ENCODE data around the gene PTTG1IP. TPM values are rescaled to one million over a fixed set of nuclear protein-coding genes. Genes with fewer than 3 reads are reported as not detected.

PTTG1IP gene
- total RNA-seq, 4 donors from 2014 or later: 217 to 419 (median 313) TPM

DNA sequence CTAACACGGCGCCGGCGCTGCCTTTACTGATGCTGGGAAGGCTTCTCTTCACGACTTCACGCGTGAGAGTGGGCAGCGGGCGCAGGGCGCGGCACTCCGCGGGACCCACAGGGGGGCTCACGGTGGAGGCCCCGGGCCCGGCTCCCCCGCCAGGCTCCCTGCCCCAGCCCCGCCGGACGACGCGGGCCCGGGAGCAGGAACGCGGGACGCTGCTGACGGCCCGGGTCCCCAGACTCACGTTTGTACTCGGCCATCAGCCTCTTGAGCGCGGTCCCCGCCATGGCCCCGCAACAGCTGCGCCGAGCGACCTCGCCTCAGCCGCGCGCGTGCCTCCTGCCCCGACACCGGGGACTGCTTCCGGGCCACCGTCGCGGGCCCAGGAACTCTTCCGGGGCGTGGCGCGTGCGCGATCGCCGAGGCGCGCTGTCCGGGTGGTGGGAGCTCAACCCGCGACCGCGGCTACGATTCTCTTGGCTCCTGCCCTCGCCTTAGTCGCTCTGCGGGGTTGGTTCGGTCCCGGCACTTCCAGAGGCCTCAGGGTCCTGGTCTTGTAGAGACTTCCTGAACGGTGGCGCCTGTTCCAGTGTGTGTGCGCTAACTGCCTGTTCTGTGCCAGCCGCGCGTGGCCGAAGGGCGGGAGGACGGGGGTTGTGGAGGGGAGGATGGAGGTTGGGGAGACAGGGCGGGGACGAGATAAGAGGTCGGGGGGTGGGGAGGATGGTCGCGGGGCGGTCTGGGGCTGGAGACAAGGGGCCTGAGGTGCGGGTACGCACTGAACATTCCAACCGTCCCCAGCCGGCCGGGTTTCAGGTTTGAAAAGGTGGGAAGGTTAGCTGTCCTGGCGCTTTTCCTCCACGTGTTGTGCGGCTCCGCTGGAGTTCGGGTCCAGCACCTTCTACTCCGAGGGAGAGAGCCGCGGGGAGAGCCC, 71.8 kb downstream of the PTTG1IP start, which contains the start of gene UBE2G2:
UBE2G2 (minus strand) TSS at position 353 of the 928 bp plus-strand sequence; CDS start at position 281, 72 bp downstream.
- Histone ChIP-seq H3K27me3 (no peaks in the 10 kb centered on the region), H3K9me3 (no peaks in the 10 kb centered on the region), H3K36me3 (peaks cover 0 to 34% of the 10 kb centered on the region in 2 donors), H3K4me3 (peak within 1 kb of the TSS; percentile 96 to 98), H3K4me1 (peaks cover 4 to 40% (median 21%) of the 10 kb centered on the region in 3 donors), H3K27ac (peak within 1 kb of the TSS; percentile 49 to 85 (median 82))
- WGBS, 2 donors (ENCODE audit: low coverage in 1 of 2): 0 to 1% methylated on average over 4 to 11 of the region's 97 CpGs
- no peak for TF ChIP-seq EP300 (IDR thresholded peaks at IDR 0.05)
- peak; percentile 72 to 74 for TF ChIP-seq POLR2A (IDR thresholded peaks at IDR 0.05)
- TF ChIP-seq POLR2AphosphoS5 (IDR thresholded peaks at IDR 0.05): peak; percentile 86
- peak; percentile 95 for ATAC-seq

DNA sequence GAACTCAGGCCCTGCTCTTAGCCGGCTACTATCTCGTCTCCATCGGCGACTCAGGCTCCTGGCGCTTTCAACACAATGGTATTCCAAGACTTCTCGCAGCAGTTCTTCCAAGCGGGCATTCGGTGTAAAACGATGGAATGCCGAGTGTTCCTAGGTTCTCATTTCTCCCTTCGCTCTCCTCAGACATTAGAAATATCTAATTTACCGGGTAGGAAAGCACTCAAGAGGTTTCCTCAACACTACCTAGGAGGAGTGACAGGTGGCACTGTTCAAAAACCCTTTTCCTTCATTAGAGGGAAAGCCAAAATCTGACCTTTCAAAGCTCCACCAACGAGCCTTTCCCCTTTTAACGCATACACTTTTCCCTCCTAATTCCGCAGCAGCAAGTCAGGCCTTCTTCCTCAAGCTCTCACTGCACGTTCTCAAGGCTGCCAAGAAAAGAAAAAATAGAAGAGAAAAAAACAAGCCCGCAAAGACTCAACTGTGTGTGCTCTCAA, 72.5 kb downstream of the PTTG1IP start:
- no peak for TF ChIP-seq EP300 (IDR thresholded peaks at IDR 0.05)
- TF ChIP-seq, protein P1, sequence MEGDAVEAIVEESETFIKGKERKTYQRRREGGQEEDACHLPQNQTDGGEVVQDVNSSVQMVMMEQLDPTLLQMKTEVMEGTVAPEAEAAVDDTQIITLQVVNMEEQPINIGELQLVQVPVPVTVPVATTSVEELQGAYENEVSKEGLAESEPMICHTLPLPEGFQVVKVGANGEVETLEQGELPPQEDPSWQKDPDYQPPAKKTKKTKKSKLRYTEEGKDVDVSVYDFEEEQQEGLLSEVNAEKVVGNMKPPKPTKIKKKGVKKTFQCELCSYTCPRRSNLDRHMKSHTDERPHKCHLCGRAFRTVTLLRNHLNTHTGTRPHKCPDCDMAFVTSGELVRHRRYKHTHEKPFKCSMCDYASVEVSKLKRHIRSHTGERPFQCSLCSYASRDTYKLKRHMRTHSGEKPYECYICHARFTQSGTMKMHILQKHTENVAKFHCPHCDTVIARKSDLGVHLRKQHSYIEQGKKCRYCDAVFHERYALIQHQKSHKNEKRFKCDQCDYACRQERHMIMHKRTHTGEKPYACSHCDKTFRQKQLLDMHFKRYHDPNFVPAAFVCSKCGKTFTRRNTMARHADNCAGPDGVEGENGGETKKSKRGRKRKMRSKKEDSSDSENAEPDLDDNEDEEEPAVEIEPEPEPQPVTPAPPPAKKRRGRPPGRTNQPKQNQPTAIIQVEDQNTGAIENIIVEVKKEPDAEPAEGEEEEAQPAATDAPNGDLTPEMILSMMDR (IDR thresholded peaks at IDR 0.05): no peak
- no peak for TF ChIP-seq POLR2AphosphoS5 (IDR thresholded peaks at IDR 0.05)
- TF ChIP-seq POLR2A (IDR thresholded peaks at IDR 0.05): no peak
- H3K27me3 ChIP-seq: no peaks in the 10 kb centered on the region
- WGBS, 2 donors (ENCODE audit: low coverage in 1 of 2): 0 to 2% methylated on average over 12 of the region's 17 CpGs
- peak overlapping the region; percentile 49 to 85 (median 82) for H3K27ac ChIP-seq
- H3K36me3 ChIP-seq: peaks cover 0 to 27% of the 10 kb centered on the region in 2 donors
- H3K4me1 ChIP-seq: peaks cover 4 to 43% (median 21%) of the 10 kb centered on the region in 3 donors
- no peaks in the 10 kb centered on the region for H3K9me3 ChIP-seq
- H3K4me3 ChIP-seq: peak overlapping the region; percentile 96 to 98
- no peak for ATAC-seq

DNA sequence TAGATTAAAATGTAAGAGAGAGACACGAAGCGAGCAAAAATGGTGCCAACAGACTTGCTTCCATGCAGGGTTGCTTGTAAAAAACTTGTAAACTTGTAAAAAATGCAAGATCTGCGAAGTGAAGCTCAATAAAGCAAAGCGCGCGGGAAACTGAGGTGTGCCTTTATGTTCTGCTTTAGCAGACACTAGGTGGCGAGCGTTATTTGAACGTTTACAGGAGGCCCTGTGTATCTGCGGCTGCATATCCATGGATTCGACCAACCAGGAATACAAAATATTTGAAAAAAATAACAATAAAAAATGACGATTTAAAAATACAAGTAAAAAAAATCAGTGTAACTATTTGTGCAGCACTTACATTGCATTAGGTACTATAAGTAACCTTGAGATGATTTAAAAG, 73.4 kb downstream of the PTTG1IP start:
- Histone ChIP-seq H3K9me3 (no peaks in the 10 kb centered on the region), H3K27ac (no peak overlapping the region), H3K4me3 (peak overlapping the region in 1 of 2 donors; percentile 98), H3K36me3 (peaks cover 0 to 18% of the 10 kb centered on the region in 2 donors), H3K4me1 (peaks cover 4 to 50% (median 21%) of the 10 kb centered on the region in 3 donors), H3K27me3 (no peaks in the 10 kb centered on the region)
- WGBS, 2 donors (ENCODE audit: low coverage in 1 of 2): 27 to 39% methylated on average over 11 to 12 of the region's 12 CpGs
- no peak for TF ChIP-seq POLR2AphosphoS5 (IDR thresholded peaks at IDR 0.05)
- TF ChIP-seq, protein P1 (IDR thresholded peaks at IDR 0.05): peak in 3 of 4 experiments; percentile 34 to 55 (median 41)
- no peak for TF ChIP-seq EP300 (IDR thresholded peaks at IDR 0.05)
- no peak for TF ChIP-seq POLR2A (IDR thresholded peaks at IDR 0.05)
- ATAC-seq: no peak

DNA sequence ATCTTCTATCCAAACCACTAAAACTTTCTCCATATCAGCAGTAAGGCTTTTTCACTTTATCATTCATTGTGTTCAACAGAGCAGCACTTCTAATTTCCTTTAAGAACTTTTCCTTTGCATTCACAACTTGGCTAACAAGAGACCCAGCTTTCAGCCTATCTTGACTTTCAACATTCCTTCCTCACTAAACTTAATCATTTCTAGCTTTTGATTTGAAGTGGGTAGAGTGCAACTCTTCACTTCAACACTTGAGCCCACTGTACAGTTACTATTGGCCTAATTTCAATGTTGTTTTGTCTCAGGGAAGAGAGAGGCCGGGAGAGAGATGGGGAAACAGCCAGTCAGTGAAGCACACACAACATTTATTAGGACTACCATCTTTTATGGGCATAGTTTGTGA, 73.8 kb downstream of the PTTG1IP start:
- Histone ChIP-seq H3K4me3 (no peak overlapping the region), H3K27ac (no peak overlapping the region), H3K27me3 (no peaks in the 10 kb centered on the region), H3K36me3 (peaks cover 0 to 13% of the 10 kb centered on the region in 2 donors), H3K9me3 (no peaks in the 10 kb centered on the region), H3K4me1 (peaks cover 4 to 50% (median 21%) of the 10 kb centered on the region in 3 donors)
- no CpG with 5 or more reads among the region's 1 CpG for WGBS, 2 donors (ENCODE audit: low coverage in 1 of 2)
- no peak for ATAC-seq
- TF ChIP-seq, protein P1 (IDR thresholded peaks at IDR 0.05): no peak
- TF ChIP-seq EP300 (IDR thresholded peaks at IDR 0.05) (no peak), POLR2AphosphoS5 (IDR thresholded peaks at IDR 0.05) (no peak), POLR2A (IDR thresholded peaks at IDR 0.05) (no peak)

Other genes with a start within 250 kb of the PTTG1IP start
- not detected for gene KRTAP10-9, start 246.6 kb downstream of the PTTG1IP start, total RNA-seq
- gene KRTAP10-10, start 236.3 kb downstream of the PTTG1IP start, total RNA-seq: not detected
- gene KRTAP10-11, start 227.3 kb downstream of the PTTG1IP start, total RNA-seq: not detected
- not detected for gene KRTAP12-4, start 219.0 kb downstream of the PTTG1IP start, total RNA-seq
- gene KRTAP12-3, start 215.8 kb downstream of the PTTG1IP start, total RNA-seq: not detected
- gene KRTAP12-2, start 206.8 kb downstream of the PTTG1IP start, total RNA-seq: not detected
- not detected for gene KRTAP12-1, start 191.5 kb downstream of the PTTG1IP start, total RNA-seq
- not detected for gene KRTAP10-12, start 176.5 kb downstream of the PTTG1IP start, total RNA-seq
- not detected for gene TSPEAR, start 162.1 kb downstream of the PTTG1IP start, total RNA-seq
- gene UBE2G2, start 71.9 kb downstream of the PTTG1IP start, total RNA-seq: 10 to 100 TPM; 48.3 to 93.4 (median 83.9) TPM
- gene SUMO3, start 55.6 kb downstream of the PTTG1IP start, total RNA-seq: 10 to 100 TPM; 41.7 to 56.2 (median 53.7) TPM
- gene ITGB2, start 47.2 kb upstream of the PTTG1IP start, total RNA-seq: 100 to 1,000 TPM in 1 of 4 donors, 10 to 100 TPM in 3; 10.4 to 112 (median 41.4) TPM
- gene SLX9, start 66.3 kb upstream of the PTTG1IP start, total RNA-seq: 10 to 100 TPM; 15.7 to 53.9 (median 36.4) TPM
- gene ADARB1, start 200.9 kb upstream of the PTTG1IP start, total RNA-seq: 100 to 1,000 TPM; 136 to 228 (median 181) TPM